HG03469 (cell line): Measurements from ENCODE around the gene LGALS3BP.

Source experiments
- ATAC-seq: cut with Tn5 transposase; IDR thresholded peaks from one replicate; pipeline ENCODE4 v1.9.1; 2021; ENCODE audit warnings: mild to moderate bottlenecking, moderate library complexity, moderate number of reproducible peaks; ENCODE audit not compliant: unreplicated experiment

LGALS3BP gene

GRCh38 chr17:78944956-78945355, 34.8 kb downstream of the LGALS3BP start:
- ATAC-seq: no peak

GRCh38 chr17:78944026-78944425, 35.7 kb downstream of the LGALS3BP start:
- no peak for ATAC-seq

GRCh38 chr17:78940708-78941107, 39.0 kb downstream of the LGALS3BP start:
- ATAC-seq: no peak

GRCh38 chr17:78940258-78940657, 39.5 kb downstream of the LGALS3BP start:
- no peak for ATAC-seq

GRCh38 chr17:78939615-78940014, 40.1 kb downstream of the LGALS3BP start:
- ATAC-seq: no peak

- ATAC-seq: no peak
Measured at GRCh38 chr17:78937561-78937960, 42.2 kb downstream of the LGALS3BP start.

- ATAC-seq: no peak
Measured at GRCh38 chr17:78935419-78936323, 44.1 kb downstream of the LGALS3BP start.

- no peak for ATAC-seq
Measured at GRCh38 chr17:78934681-78935418, 44.9 kb downstream of the LGALS3BP start.

GRCh38 chr17:78933959-78934568, 45.7 kb downstream of the LGALS3BP start:
- no peak for ATAC-seq

- no peak for ATAC-seq
Measured at GRCh38 chr17:78933025-78933958, 46.4 kb downstream of the LGALS3BP start.

- no peak for ATAC-seq
Measured at GRCh38 chr17:78929908-78930775, 49.6 kb downstream of the LGALS3BP start.

GRCh38 chr17:78925662-78926555, 53.8 kb downstream of the LGALS3BP start:
- ATAC-seq: no peak

- no peak for ATAC-seq
Measured at GRCh38 chr17:78925234-78925633, 54.5 kb downstream of the LGALS3BP start, which contains the start of gene TIMP2. Gene TIMP2, minus strand, starts transcription at chr17:78925387. Its CDS starts 299 bp downstream, at chr17:78925088.

- no peak for ATAC-seq
Measured at GRCh38 chr17:78924481-78925151, 55.1 kb downstream of the LGALS3BP start.

GRCh38 chr17:78923660-78924453, 55.9 kb downstream of the LGALS3BP start:
- no peak for ATAC-seq

- ATAC-seq: no peak
Measured at GRCh38 chr17:78922816-78923498, 56.8 kb downstream of the LGALS3BP start.
